ENCODE results near the gene GNAS-AS1. TPM values are rescaled to one million over a fixed set of nuclear protein-coding genes. Genes with fewer than 3 reads are reported as not detected.

GNAS-AS1 gene
- total RNA-seq, 1 experiment from 2014 or later: 1.6 TPM

GRCh38 chr20:58847463-58847862, 3.2 kb downstream of the GNAS-AS1 start:
- Mint-ChIP-seq H3K4me1 (ENCODE audit: insufficient read depth, unreplicated experiment) (peaks cover 16% of the 10 kb centered on the region), H3K9me3 (ENCODE audit: unreplicated experiment) (no peaks in the 10 kb centered on the region), H3K27me3 (ENCODE audit: insufficient read depth, unreplicated experiment) (peaks cover 43% of the 10 kb centered on the region), H3K4me3 (ENCODE audit: unreplicated experiment) (no peak overlapping the region), H3K27ac (ENCODE audit: low read depth, unreplicated experiment) (no peak overlapping the region), H3K36me3 (ENCODE audit: insufficient read depth, unreplicated experiment) (peaks cover 6% of the 10 kb centered on the region)
- POLR2A ChIA-PET: no interaction called here
- DNase-seq (ENCODE audit: unreplicated experiment): no peak
- BruUV-seq (replicated peaks): no TSS peak
- no peak for TF ChIP-seq CTCF (IDR thresholded peaks at IDR 0.05; ENCODE audit: unreplicated experiment)
- CTCF ChIA-PET: interaction anchor here (0.6 to 1.8 kb wide), 3 partner anchors 8 to 547 kb away, joined by 3 to 8 read pairs (median 4); no protein-coding TSS in a partner anchor
- intact Hi-C loops (cut with micrococcal nuclease): no loop called here

GRCh38 chr20:58845706-58846105, 5.0 kb downstream of the GNAS-AS1 start:
- intact Hi-C loops (cut with micrococcal nuclease): no loop called here
- Mint-ChIP-seq H3K36me3 (ENCODE audit: insufficient read depth, unreplicated experiment) (peaks cover 6% of the 10 kb centered on the region), H3K27ac (ENCODE audit: low read depth, unreplicated experiment) (no peak overlapping the region), H3K27me3 (ENCODE audit: insufficient read depth, unreplicated experiment) (peaks cover 45% of the 10 kb centered on the region), H3K4me1 (ENCODE audit: insufficient read depth, unreplicated experiment) (peaks cover 11% of the 10 kb centered on the region), H3K9me3 (ENCODE audit: unreplicated experiment) (no peaks in the 10 kb centered on the region), H3K4me3 (ENCODE audit: unreplicated experiment) (no peak overlapping the region)
- DNase-seq (ENCODE audit: unreplicated experiment): no peak
- POLR2A ChIA-PET: interaction anchor here (0.6 kb wide), 1 partner anchor 1132 kb away, joined by 3 read pairs; no protein-coding TSS in a partner anchor
- CTCF ChIA-PET: interaction anchor here (0.6 to 1.2 kb wide), 5 partner anchors 204 to 1432 kb away, joined by 3 to 4 read pairs (median 3); no protein-coding TSS in a partner anchor
- BruUV-seq (replicated peaks): no TSS peak
- no peak for TF ChIP-seq CTCF (IDR thresholded peaks at IDR 0.05; ENCODE audit: unreplicated experiment)

- peaks cover 45% of the 10 kb centered on the region for H3K27me3 Mint-ChIP-seq (ENCODE audit: insufficient read depth, unreplicated experiment)
- ChIA-PET CTCF (interaction anchor here (0.7 to 2.8 kb wide), 3 partner anchors 9 to 609 kb away, joined by 6 to 12 read pairs (median 8); partner anchors contain the start of gene GNAS), POLR2A (no interaction called here)
- H3K36me3 Mint-ChIP-seq (ENCODE audit: insufficient read depth, unreplicated experiment): peaks cover 6% of the 10 kb centered on the region
- no peak for DNase-seq (ENCODE audit: unreplicated experiment)
- no peak overlapping the region for H3K4me3 Mint-ChIP-seq (ENCODE audit: unreplicated experiment)
- no peaks in the 10 kb centered on the region for H3K9me3 Mint-ChIP-seq (ENCODE audit: unreplicated experiment)
- no peak overlapping the region for H3K27ac Mint-ChIP-seq (ENCODE audit: low read depth, unreplicated experiment)
- no TSS peak for BruUV-seq (replicated peaks)
- TF ChIP-seq CTCF (IDR thresholded peaks at IDR 0.05; ENCODE audit: unreplicated experiment): no peak
- no peaks in the 10 kb centered on the region for H3K4me1 Mint-ChIP-seq (ENCODE audit: insufficient read depth, unreplicated experiment)
- intact Hi-C loops (cut with micrococcal nuclease): no loop called here
These were observed 7.6 kb downstream of the GNAS-AS1 start for GRCh38 chr20:58843128-58843556.

- Mint-ChIP-seq H3K27me3 (ENCODE audit: insufficient read depth, unreplicated experiment) (peaks cover 45% of the 10 kb centered on the region), H3K9me3 (ENCODE audit: unreplicated experiment) (no peaks in the 10 kb centered on the region), H3K27ac (ENCODE audit: low read depth, unreplicated experiment) (no peak overlapping the region), H3K4me3 (ENCODE audit: unreplicated experiment) (no peak overlapping the region), H3K36me3 (ENCODE audit: insufficient read depth, unreplicated experiment) (peaks cover 6% of the 10 kb centered on the region), H3K4me1 (ENCODE audit: insufficient read depth, unreplicated experiment) (no peaks in the 10 kb centered on the region)
- DNase-seq (ENCODE audit: unreplicated experiment): no peak
- intact Hi-C loops (cut with micrococcal nuclease): no loop called here
- ChIA-PET CTCF (interaction anchor here (2.8 kb wide), 1 partner anchor 10 kb away, joined by 12 read pairs; the partner anchor contains the start of gene GNAS), POLR2A (no interaction called here)
- no TSS peak for BruUV-seq (replicated peaks)
- no peak for TF ChIP-seq CTCF (IDR thresholded peaks at IDR 0.05; ENCODE audit: unreplicated experiment)
These were observed 8.4 kb downstream of the GNAS-AS1 start for GRCh38 chr20:58842276-58842675.
